ENCODE results near the gene NKPD1.

GRCh38 chr19:45173816-45174215, 13.0 kb upstream of the NKPD1 start:
- no peak for TF ChIP-seq CTCF (IDR thresholded peaks at IDR 0.05)
- no peak for TF ChIP-seq POLR2A (IDR thresholded peaks at IDR 0.05)

Data from Peyer's patch (tissue), 4 donors.